ENCODE data around the gene ACER3. TPM values are rescaled to one million over a fixed set of nuclear protein-coding genes. Genes with fewer than 3 reads are reported as not detected.

The ACER3 gene
- total and polyA plus RNA-seq, 2 experiments from 2014 or later = 6.2 to 26.5 TPM

DNA sequence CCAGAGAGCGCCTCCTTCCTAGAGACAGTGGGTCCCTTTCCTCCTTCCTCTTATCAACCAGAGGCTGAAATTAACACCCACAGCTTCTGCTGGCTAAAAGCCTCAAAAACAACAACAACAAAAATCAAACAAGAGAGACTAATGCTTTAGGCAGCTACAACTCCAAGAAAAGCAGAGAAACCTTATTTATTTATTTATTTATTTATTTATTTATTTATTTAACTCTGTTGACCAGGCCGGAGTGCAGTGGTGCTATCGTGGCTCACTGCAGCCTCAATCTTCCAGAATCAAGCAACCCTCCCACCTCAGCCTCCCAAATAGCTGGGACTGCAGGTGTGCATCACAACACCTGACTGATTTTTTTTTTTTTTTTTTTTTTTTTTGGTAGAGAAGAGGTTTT lies 170.9 kb downstream of the ACER3 start:
- Histone ChIP-seq H3F3A (replicated peaks; ENCODE audit: low read depth) (no peaks in the 10 kb centered on the region), H4K20me1 (replicated peaks; ENCODE audit: insufficient read depth) (no peaks in the 10 kb centered on the region; the same call in 1 of the 2 replicates), H3K9me2 (ENCODE audit: insufficient read depth) (no peaks in the 10 kb centered on the region), H2AFZ (no peak overlapping the region), H3K4me3 (no peak overlapping the region), H3K27me3 (ENCODE audit: insufficient read depth) (no peaks in the 10 kb centered on the region), H3K79me2 (replicated peaks; ENCODE audit: insufficient read depth) (no peaks in the 10 kb centered on the region), H3K4me1 (ENCODE audit: insufficient read depth) (peaks cover 7% of the 10 kb centered on the region; the same call in 1 of the 2 replicates), H3K36me3 (ENCODE audit: insufficient read depth) (no peaks in the 10 kb centered on the region), H3K4me2 (no peak overlapping the region), H3K27ac (ENCODE audit: low read depth) (no peak overlapping the region)
- H3K4me3 Mint-ChIP-seq = no peak overlapping the region
- H3K36me3 Mint-ChIP-seq (ENCODE audit: low read depth) = no peaks in the 10 kb centered on the region
- no peak overlapping the region for H3K27ac Mint-ChIP-seq
- H3K27me3 Mint-ChIP-seq (ENCODE audit: insufficient read depth, low read depth, poor library complexity) = peaks cover 3% of the 10 kb centered on the region
- H3K9me3 Mint-ChIP-seq = no peaks in the 10 kb centered on the region; the same call in 2 of the 3 replicates
- ATAC-seq (no peak), DNase-seq (ENCODE audit: low spot score) (no peak)
- peaks cover 7% of the 10 kb centered on the region for H3K4me1 Mint-ChIP-seq
- TF ChIP-seq EZH2 (IDR thresholded peaks at IDR 0.05; ENCODE audit: low read depth, unreplicated experiment) (no peak), POLR2AphosphoS5 (IDR thresholded peaks at IDR 0.05; ENCODE audit: low read depth) (no peak)

GRCh38 chr11:77035039-77035438 lies 174.3 kb downstream of the ACER3 start:
- H3K4me1 ChIP-seq (ENCODE audit: insufficient read depth) = peaks cover 7% of the 10 kb centered on the region; the same call in 1 of the 2 replicates
- H3K27ac ChIP-seq (ENCODE audit: low read depth) = no peak overlapping the region
- H4K20me1 ChIP-seq (replicated peaks; ENCODE audit: insufficient read depth) = no peaks in the 10 kb centered on the region
- no peak overlapping the region for H3K27ac Mint-ChIP-seq
- peaks cover 16% of the 10 kb centered on the region for H3K27me3 ChIP-seq (ENCODE audit: insufficient read depth)
- H3F3A ChIP-seq (replicated peaks; ENCODE audit: low read depth) = no peaks in the 10 kb centered on the region
- no peaks in the 10 kb centered on the region for H3K79me2 ChIP-seq (replicated peaks; ENCODE audit: insufficient read depth)
- H3K4me2 ChIP-seq = no peak overlapping the region
- ATAC-seq (no peak), DNase-seq (ENCODE audit: low spot score) (no peak)
- no peaks in the 10 kb centered on the region for H3K36me3 ChIP-seq (ENCODE audit: insufficient read depth)
- H3K27me3 Mint-ChIP-seq (ENCODE audit: insufficient read depth, low read depth, poor library complexity) = peaks cover 19% of the 10 kb centered on the region
- H3K9me3 Mint-ChIP-seq = peaks cover 13% of the 10 kb centered on the region
- no peaks in the 10 kb centered on the region for H3K9me2 ChIP-seq (ENCODE audit: insufficient read depth)
- peaks cover 4% of the 10 kb centered on the region; the same call in 1 of the 3 replicates for H3K36me3 Mint-ChIP-seq (ENCODE audit: low read depth)
- H3K4me1 Mint-ChIP-seq = peaks cover 7% of the 10 kb centered on the region
- no peak overlapping the region for H3K4me3 ChIP-seq
- no peak overlapping the region for H2AFZ ChIP-seq
- no peak overlapping the region for H3K4me3 Mint-ChIP-seq
- TF ChIP-seq EZH2phosphoT487 (IDR thresholded peaks at IDR 0.05; ENCODE audit: unreplicated experiment) = no peak
- TF ChIP-seq, protein P1, sequence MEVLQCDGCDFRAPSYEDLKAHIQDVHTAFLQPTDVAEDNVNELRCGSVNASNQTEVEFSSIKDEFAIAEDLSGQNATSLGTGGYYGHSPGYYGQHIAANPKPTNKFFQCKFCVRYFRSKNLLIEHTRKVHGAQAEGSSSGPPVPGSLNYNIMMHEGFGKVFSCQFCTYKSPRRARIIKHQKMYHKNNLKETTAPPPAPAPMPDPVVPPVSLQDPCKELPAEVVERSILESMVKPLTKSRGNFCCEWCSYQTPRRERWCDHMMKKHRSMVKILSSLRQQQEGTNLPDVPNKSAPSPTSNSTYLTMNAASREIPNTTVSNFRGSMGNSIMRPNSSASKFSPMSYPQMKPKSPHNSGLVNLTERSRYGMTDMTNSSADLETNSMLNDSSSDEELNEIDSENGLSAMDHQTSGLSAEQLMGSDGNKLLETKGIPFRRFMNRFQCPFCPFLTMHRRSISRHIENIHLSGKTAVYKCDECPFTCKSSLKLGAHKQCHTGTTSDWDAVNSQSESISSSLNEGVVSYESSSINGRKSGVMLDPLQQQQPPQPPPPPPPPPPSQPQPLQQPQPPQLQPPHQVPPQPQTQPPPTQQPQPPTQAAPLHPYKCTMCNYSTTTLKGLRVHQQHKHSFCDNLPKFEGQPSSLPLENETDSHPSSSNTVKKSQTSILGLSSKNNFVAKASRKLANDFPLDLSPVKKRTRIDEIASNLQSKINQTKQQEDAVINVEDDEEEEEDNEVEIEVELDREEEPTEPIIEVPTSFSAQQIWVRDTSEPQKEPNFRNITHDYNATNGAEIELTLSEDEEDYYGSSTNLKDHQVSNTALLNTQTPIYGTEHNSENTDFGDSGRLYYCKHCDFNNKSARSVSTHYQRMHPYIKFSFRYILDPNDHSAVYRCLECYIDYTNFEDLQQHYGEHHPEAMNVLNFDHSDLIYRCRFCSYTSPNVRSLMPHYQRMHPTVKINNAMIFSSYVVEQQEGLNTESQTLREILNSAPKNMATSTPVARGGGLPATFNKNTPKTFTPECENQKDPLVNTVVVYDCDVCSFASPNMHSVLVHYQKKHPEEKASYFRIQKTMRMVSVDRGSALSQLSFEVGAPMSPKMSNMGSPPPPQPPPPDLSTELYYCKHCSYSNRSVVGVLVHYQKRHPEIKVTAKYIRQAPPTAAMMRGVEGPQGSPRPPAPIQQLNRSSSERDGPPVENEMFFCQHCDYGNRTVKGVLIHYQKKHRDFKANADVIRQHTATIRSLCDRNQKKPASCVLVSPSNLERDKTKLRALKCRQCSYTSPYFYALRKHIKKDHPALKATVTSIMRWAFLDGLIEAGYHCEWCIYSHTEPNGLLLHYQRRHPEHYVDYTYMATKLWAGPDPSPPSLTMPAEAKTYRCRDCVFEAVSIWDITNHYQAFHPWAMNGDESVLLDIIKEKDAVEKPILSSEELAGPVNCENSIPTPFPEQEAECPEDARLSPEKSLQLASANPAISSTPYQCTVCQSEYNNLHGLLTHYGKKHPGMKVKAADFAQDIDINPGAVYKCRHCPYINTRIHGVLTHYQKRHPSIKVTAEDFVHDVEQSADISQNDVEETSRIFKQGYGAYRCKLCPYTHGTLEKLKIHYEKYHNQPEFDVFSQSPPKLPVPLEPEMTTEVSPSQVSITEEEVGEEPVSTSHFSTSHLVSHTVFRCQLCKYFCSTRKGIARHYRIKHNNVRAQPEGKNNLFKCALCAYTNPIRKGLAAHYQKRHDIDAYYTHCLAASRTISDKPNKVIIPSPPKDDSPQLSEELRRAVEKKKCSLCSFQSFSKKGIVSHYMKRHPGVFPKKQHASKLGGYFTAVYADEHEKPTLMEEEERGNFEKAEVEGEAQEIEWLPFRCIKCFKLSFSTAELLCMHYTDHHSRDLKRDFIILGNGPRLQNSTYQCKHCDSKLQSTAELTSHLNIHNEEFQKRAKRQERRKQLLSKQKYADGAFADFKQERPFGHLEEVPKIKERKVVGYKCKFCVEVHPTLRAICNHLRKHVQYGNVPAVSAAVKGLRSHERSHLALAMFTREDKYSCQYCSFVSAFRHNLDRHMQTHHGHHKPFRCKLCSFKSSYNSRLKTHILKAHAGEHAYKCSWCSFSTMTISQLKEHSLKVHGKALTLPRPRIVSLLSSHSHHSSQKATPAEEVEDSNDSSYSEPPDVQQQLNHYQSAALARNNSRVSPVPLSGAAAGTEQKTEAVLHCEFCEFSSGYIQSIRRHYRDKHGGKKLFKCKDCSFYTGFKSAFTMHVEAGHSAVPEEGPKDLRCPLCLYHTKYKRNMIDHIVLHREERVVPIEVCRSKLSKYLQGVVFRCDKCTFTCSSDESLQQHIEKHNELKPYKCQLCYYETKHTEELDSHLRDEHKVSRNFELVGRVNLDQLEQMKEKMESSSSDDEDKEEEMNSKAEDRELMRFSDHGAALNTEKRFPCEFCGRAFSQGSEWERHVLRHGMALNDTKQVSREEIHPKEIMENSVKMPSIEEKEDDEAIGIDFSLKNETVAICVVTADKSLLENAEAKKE (CRISPR knock-in tag; IDR thresholded peaks at IDR 0.05) = no peak
- TF ChIP-seq CREB1 (CRISPR knock-in tag; IDR thresholded peaks at IDR 0.05; ENCODE audit: low read depth) = no peak
- no peak for TF ChIP-seq ZNF331 (CRISPR knock-in tag; IDR thresholded peaks at IDR 0.05; ENCODE audit: low read depth)
- TF ChIP-seq ZNF114 (CRISPR knock-in tag; IDR thresholded peaks at IDR 0.05) = no peak
- no peak for TF ChIP-seq EZH2 (IDR thresholded peaks at IDR 0.05; ENCODE audit: low read depth, unreplicated experiment)
- TF ChIP-seq, protein P2, sequence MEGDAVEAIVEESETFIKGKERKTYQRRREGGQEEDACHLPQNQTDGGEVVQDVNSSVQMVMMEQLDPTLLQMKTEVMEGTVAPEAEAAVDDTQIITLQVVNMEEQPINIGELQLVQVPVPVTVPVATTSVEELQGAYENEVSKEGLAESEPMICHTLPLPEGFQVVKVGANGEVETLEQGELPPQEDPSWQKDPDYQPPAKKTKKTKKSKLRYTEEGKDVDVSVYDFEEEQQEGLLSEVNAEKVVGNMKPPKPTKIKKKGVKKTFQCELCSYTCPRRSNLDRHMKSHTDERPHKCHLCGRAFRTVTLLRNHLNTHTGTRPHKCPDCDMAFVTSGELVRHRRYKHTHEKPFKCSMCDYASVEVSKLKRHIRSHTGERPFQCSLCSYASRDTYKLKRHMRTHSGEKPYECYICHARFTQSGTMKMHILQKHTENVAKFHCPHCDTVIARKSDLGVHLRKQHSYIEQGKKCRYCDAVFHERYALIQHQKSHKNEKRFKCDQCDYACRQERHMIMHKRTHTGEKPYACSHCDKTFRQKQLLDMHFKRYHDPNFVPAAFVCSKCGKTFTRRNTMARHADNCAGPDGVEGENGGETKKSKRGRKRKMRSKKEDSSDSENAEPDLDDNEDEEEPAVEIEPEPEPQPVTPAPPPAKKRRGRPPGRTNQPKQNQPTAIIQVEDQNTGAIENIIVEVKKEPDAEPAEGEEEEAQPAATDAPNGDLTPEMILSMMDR (conservative IDR thresholded peaks at IDR 0.05; ENCODE audit: low read depth in 2 of 2) = no peak
- no peak for TF ChIP-seq JUNB (IDR thresholded peaks at IDR 0.05; ENCODE audit: unreplicated experiment)
- TF ChIP-seq NANOG (IDR thresholded peaks at IDR 0.05; ENCODE audit: borderline replicate concordance) = no peak
- TF ChIP-seq, protein P3, sequence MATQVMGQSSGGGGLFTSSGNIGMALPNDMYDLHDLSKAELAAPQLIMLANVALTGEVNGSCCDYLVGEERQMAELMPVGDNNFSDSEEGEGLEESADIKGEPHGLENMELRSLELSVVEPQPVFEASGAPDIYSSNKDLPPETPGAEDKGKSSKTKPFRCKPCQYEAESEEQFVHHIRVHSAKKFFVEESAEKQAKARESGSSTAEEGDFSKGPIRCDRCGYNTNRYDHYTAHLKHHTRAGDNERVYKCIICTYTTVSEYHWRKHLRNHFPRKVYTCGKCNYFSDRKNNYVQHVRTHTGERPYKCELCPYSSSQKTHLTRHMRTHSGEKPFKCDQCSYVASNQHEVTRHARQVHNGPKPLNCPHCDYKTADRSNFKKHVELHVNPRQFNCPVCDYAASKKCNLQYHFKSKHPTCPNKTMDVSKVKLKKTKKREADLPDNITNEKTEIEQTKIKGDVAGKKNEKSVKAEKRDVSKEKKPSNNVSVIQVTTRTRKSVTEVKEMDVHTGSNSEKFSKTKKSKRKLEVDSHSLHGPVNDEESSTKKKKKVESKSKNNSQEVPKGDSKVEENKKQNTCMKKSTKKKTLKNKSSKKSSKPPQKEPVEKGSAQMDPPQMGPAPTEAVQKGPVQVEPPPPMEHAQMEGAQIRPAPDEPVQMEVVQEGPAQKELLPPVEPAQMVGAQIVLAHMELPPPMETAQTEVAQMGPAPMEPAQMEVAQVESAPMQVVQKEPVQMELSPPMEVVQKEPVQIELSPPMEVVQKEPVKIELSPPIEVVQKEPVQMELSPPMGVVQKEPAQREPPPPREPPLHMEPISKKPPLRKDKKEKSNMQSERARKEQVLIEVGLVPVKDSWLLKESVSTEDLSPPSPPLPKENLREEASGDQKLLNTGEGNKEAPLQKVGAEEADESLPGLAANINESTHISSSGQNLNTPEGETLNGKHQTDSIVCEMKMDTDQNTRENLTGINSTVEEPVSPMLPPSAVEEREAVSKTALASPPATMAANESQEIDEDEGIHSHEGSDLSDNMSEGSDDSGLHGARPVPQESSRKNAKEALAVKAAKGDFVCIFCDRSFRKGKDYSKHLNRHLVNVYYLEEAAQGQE (IDR thresholded peaks at IDR 0.05; ENCODE audit: unreplicated experiment) = no peak
